OCI-LY3 (cell line): ENCODE data around the gene TIMM22.
"Not testable (repeated sequence)": the region's sequence is repeated elsewhere in the genome, so short reads cannot be mapped to it uniquely, and the experiment has no call there.

ENCODE experiments used
- EZH2phosphoT487 ChIP-seq: fragments of 200-600 bp; shearing (Covaris generic); IDR thresholded peaks from 2 replicates; pipeline ENCODE4 v1.6.1; 2018; ENCODE audit warnings: antibody characterized with exemption, mixed run types, low read depth
- TF ChIP-seq, protein P1 (sequence below): fragments of 200-600, 300-600 bp; sonication (generic); IDR thresholded peaks from 2 replicates; pipeline ENCODE4 v1.5.1; 2014; ENCODE audit warnings: antibody characterized with exemption, low read length, low read depth

DNA sequence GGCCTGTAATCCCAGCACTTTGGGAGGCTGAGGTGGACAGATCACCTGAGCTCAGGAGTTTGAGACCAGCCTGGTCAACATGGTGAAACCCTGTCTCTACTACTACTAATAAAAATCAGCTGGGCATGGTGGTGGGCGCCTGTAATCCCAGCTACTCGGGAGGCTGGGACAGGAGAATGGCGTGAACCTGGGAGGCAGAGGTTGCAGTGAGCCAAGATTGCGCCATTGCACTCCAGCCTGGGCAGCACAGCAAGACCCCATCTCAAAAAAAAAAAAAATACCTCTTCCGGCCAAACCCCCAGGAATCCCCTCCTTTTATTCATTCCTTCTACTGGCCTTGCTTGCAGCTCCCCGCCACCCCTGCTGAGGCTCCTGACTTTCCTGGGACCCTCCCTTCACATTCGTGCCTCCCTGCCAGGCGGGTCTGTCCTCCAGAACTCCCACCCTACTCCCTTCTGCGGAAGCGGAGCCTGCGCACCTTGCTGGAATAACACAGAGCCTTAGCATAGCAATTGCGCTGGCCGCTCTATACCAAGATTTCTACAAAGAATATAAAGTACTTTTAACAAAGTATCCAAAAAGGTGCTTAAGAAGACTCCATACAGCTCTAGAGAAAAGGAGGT is 47.6 kb downstream of the TIMM22 start:
- TF ChIP-seq, protein P1, sequence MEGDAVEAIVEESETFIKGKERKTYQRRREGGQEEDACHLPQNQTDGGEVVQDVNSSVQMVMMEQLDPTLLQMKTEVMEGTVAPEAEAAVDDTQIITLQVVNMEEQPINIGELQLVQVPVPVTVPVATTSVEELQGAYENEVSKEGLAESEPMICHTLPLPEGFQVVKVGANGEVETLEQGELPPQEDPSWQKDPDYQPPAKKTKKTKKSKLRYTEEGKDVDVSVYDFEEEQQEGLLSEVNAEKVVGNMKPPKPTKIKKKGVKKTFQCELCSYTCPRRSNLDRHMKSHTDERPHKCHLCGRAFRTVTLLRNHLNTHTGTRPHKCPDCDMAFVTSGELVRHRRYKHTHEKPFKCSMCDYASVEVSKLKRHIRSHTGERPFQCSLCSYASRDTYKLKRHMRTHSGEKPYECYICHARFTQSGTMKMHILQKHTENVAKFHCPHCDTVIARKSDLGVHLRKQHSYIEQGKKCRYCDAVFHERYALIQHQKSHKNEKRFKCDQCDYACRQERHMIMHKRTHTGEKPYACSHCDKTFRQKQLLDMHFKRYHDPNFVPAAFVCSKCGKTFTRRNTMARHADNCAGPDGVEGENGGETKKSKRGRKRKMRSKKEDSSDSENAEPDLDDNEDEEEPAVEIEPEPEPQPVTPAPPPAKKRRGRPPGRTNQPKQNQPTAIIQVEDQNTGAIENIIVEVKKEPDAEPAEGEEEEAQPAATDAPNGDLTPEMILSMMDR = not testable (repeated sequence)
- not testable (repeated sequence) for TF ChIP-seq EZH2phosphoT487
